SKM-1 treated with dmso at 0.1 percent for 144 hours (cell line): ENCODE measurements around the gene RPP25L.

ENCODE experiments used
- DNase-seq: peaks from one replicate; lab custom pipeline; 2025; ENCODE audit not compliant: unreplicated experiment; lab: John Stamatoyannopoulos, UW

Gene RPP25L

DNA sequence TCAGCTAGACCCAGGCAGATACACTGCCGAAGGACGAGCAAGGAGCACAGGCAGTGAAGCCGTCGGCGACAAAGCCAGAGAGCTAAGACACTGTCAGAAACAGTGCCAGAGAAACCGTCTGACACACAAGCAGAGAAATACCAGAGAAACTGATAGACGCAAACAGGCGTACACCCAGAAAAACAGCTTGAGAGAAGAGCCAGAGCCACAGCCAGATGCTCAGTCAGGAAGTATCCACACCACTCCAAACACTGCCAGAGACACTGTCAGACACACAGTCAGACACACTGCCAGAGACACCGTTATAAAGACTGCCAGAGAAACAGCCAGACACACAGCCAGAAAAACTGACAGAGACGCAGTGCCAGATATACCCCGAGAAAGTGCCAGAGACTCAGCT is 41.5 kb downstream of the RPP25L start:
- no peak for DNase-seq

DNA sequence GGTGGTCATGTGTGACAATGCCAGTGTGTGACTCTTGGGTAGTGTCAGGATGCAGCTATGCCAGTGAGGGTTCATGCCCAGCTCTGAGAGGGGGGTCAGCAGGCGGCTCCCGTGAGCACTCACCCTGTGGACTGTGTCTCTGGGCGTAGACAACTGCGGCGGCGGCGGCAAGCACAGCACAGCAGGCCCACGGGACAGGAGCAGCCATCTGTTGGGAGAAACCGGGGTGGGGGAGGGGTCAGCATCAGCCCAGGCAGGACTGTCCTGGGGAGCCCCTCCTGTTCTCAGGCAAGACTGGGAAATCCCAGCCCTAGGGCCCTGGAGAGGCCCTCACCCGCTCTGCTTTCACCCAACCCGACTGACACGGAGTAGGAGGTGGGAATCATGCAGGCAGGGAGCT is 43.1 kb downstream of the RPP25L start:
- no peak for DNase-seq

DNA sequence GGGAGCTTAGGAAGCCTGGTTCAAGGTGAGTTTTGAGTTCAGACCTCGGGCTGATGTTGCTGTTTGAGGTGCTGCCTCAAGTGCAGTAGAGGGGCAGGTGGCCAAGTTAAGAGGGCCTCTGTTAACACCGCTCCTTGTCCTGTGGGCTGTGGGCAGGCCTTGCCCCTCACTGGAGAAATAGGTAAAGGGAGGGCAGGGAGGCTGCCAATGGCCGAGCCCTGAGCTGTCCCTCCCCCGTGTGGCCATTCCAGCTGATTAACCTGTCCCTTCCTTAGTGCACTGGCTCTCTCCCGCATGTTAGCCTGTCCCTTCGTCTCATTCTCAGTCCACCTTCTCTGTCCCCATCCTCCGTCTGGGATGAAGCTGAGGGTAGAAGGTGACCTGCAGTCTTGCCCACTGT is 43.8 kb downstream of the RPP25L start:
- DNase-seq: no peak

DNA sequence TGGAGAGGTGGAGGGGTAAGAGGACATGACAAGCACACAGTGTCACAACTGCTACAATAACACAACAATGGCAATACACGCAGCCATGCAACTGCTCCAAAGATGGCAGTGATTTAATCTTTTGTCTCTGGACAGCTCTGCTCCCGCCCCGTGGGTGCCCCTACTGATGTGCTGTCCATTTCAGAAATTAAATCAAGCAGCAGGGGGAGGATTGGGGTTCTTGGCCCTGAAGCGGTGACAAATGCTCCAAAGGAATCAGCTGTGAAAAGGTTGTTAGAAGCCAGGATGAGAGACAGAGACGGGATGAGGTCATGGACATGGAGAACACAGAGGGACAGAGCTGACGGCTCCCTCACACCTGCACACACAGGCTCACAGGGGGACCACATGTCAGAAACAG is 44.9 kb downstream of the RPP25L start:
- DNase-seq: no peak

DNA sequence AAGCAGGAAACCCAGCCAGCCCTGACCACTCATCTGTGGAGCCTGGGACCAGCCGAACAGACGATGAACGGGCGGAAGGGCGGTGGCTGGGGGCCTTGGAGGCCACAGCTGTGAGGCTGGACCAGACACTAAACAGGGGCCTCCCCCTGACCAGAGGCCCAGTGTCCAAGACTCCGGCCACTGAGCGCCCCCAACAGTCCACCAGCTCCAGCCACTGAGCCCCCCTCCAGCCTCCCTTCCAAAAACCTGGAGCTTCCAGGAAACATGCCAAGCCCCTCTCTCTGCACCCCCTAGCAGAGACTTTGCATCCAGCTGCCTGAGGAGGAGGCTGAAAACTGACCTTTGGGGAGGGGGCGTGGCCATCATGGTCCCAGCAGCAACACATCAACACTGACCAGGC is 45.6 kb downstream of the RPP25L start:
- DNase-seq: no peak

DNA sequence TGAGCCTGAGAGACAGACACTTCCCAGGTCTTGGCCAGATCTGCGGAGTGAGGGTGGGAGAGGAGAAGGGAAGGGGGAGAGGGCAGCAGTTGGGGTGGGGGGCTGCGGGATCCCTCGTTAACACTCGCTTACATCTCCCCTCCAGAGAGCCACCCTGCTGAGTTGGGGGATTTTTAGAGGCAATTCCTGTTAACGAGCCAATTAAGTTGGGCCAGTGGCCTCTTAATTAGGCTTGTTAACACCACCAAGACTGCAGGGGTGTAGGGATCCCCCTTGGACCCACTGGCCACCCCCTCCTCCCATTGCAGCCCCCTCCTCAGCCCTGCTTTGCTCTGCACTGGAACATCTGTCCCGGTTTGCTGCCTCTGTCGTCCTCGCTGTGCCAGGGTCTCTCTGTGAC is 46.0 kb downstream of the RPP25L start:
- no peak for DNase-seq

DNA sequence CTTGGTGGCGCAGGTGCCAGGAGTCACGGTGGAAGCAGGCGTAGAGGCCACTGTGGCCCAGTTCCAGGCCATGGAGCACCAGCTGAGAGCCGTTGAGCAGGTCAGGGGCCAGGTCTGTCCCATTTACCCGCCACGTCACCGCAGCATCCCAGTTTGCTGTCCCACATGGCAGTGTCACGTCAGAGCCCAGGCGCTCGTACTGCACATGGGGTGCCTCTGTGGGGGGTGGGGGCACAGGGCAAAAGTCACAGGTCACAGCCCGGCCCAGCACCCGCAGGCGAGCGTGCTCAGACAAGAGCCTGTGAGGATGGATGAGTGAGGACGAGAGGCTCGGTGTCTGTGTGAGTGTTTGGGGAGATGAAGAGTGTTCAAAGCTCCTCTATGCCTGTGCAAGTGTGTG is 47.3 kb downstream of the RPP25L start:
- no peak for DNase-seq

DNA sequence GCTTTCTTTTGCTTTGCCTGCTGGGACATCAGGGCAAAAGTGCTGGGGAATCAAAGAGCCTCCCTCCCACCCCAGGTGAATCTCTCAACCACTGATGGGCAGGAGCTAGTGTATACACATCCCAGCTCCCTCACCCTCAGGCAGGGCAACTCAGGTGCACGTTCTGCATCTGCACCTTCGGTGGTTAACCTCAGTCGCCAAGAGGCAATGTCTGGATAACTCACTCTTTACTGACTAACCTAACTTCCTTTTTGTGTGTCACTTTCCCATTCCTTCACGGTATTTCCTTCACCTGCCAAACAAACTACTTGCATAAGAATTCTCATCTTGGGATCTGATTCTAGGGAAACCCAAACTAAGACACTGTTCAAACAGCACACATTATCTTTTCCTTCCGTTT is 48.6 kb downstream of the RPP25L start:
- no peak for DNase-seq

DNA sequence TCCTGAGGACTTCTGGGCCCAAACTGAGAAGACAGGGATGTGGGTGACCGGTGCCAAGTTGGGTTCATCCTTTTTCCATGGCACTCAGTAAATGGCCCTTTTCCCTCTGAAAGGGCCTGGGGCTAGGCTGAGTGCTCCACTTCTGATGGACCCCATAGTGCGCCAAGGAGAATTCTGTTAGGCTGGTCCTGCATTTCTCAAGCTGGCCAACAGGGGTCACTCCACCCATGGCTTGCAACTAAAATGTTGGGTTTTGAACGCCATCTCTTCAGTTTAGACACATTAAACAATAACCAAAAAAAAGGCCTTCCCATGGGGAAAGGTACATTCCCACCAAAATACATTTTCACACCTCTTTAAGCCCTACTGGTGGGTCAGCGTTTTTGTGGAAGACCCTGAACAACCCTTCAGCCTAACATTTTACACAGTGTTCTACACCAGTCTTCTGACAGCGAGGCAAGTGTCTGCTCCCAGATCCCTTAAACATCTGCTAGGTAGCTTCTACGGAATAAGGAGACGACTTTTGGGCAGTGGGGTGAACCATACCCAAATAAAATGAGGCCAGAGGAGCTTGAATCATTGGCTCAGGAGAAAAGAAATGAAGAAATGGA is 49.7 kb downstream of the RPP25L start:
- DNase-seq: no peak

DNA sequence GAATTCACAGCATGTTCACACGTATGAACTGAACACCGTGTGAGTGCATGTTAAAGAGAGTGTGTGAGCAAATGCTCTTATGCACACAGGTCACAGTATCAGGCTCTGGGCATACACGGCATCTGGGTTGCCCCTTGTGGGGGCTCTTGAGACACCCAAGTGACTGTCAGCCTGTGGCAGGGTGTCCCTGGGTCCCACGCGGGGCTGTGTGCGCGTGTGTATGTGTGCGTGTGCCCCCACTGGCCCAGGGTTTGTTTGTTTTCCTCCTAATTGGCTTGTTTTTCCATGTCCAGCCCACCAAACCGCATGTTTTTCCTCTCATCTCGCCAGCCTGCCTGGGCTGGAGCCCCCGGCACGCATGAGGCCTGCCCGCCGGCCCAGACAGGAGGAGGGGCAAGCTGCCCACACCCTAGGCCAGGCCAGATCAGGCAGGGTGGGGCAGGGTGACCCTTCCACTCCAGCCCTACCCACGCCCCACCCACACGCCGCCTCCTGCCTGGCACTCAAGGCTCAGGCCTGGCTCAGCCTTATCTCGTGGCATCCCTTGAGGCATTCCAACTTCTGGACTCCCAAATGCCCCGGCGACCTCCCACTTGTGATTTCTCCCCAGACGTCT is 51.2 kb downstream of the RPP25L start:
- no peak for DNase-seq
